Midbrain (tissue), 1 donor: ENCODE measurements around the gene MYO5B.

ENCODE experiments used
- DNase-seq: peaks from one replicate; lab custom pipeline; 2025; lab: John Stamatoyannopoulos, UW

The MYO5B gene

GRCh38 chr18:50069422-50069821 is 125.5 kb downstream of the MYO5B start:
- no peak for DNase-seq

GRCh38 chr18:50065527-50065926 is 129.4 kb downstream of the MYO5B start:
- no peak for DNase-seq

GRCh38 chr18:50065039-50065438 is 129.9 kb downstream of the MYO5B start:
- no peak for DNase-seq

- no peak for DNase-seq
These were observed 132.9 kb downstream of the MYO5B start for GRCh38 chr18:50061876-50062517.

GRCh38 chr18:50060822-50061221 is 134.1 kb downstream of the MYO5B start:
- DNase-seq = no peak

GRCh38 chr18:50058731-50059130 is 136.2 kb downstream of the MYO5B start:
- DNase-seq = no peak

GRCh38 chr18:50057009-50057408 is 137.9 kb downstream of the MYO5B start:
- no peak for DNase-seq

- DNase-seq = no peak
These were observed 138.8 kb downstream of the MYO5B start for GRCh38 chr18:50056185-50056584.

GRCh38 chr18:50055488-50055887 is 139.5 kb downstream of the MYO5B start:
- no peak for DNase-seq

GRCh38 chr18:50053111-50053510 is 141.8 kb downstream of the MYO5B start:
- no peak for DNase-seq

- no peak for DNase-seq
These were observed 143.7 kb downstream of the MYO5B start for GRCh38 chr18:50051288-50051687.

GRCh38 chr18:50045126-50045525 is 149.8 kb downstream of the MYO5B start:
- DNase-seq = no peak

GRCh38 chr18:50044402-50044801 is 150.5 kb downstream of the MYO5B start:
- no peak for DNase-seq

- DNase-seq = no peak
These were observed 152.3 kb downstream of the MYO5B start for GRCh38 chr18:50042611-50043010.

GRCh38 chr18:50039746-50040145 is 155.2 kb downstream of the MYO5B start:
- no peak for DNase-seq

GRCh38 chr18:50038448-50038847 is 156.5 kb downstream of the MYO5B start:
- no peak for DNase-seq

GRCh38 chr18:50034029-50034428 is 160.9 kb downstream of the MYO5B start:
- DNase-seq = no peak

GRCh38 chr18:50033004-50033403 is 161.9 kb downstream of the MYO5B start:
- DNase-seq = no peak

- no peak for DNase-seq
These were observed 164.8 kb downstream of the MYO5B start for GRCh38 chr18:50030146-50030545.

- DNase-seq = no peak
These were observed 167.0 kb downstream of the MYO5B start for GRCh38 chr18:50027996-50028395.

GRCh38 chr18:50024466-50024865 is 170.5 kb downstream of the MYO5B start:
- DNase-seq = no peak

- DNase-seq = no peak
These were observed 172.0 kb downstream of the MYO5B start for GRCh38 chr18:50022985-50023384.

GRCh38 chr18:50014606-50015005 is 180.3 kb downstream of the MYO5B start:
- no peak for DNase-seq

- DNase-seq = no peak
These were observed 181.4 kb downstream of the MYO5B start for GRCh38 chr18:50013363-50014138.
